HepG2 (cell line): ENCODE data around the gene DNAJC2. TPM values are rescaled to one million over a fixed set of nuclear protein-coding genes. Genes with fewer than 3 reads are reported as not detected.
A peak's percentile ranks its signal among the peaks of the same experiment; 100 is the strongest.

ENCODE experiments used
- GATA4 ChIP-seq: sonication (generic); IDR thresholded peaks from 2 replicates; pipeline ENCODE4 v1.6.1; 2016; ENCODE audit warnings: antibody characterized with exemption, low read depth, borderline replicate concordance
- LCORL ChIP-seq, 2 experiments: fragments of 450-650 bp in 1 of 2; sonication (generic) in 1 of 2; formaldehyde crosslinking in 1 of 2; IDR thresholded peaks; 2 replicates each; pipeline versions ENCODE4 v1.5.0 to v1.6.1; 2017 to 2020; ENCODE audit warnings: antibody characterized with exemption in 1 of 2, missing genetic modification reagents in 1 of 2
- MLLT10 ChIP-seq: sonication (generic); formaldehyde crosslinking; IDR thresholded peaks from 2 replicates; pipeline ENCODE4 v1.4.0; 2020; ENCODE audit warnings: missing genetic modification reagents
- MXI1 ChIP-seq: IDR thresholded peaks from 3 replicates; pipeline ENCODE4 v1.6.1; 2012; ENCODE audit warnings: low read depth, low read length, inconsistent platforms, borderline replicate concordance
- MYNN ChIP-seq: sonication (generic); formaldehyde crosslinking; IDR thresholded peaks from 2 replicates; pipeline ENCODE4 v1.4.0; 2020; ENCODE audit warnings: mild to moderate bottlenecking, low read depth, missing genetic modification reagents
- polyA plus RNA-seq, 8 experiments: library from polyadenylated mRNA; depleted of rRNA in 3 of 8; stranded (reverse) in 7 of 8; unstranded in 1 of 8; fragments of >200 nt; fragmentation: Illumina TruSeq in 4 of 8; extraction: Trizol in 4 of 8; gene quantifications; 2 replicates each; pipeline versions ENCODE4 v1.2.1 to v1.2.3, GENCODE V29; 2011 to 2016; ENCODE audit warnings: low read depth in 4 of 8, missing spikeins in 1 of 8, mixed read lengths in 1 of 8; ENCODE audit not compliant: insufficient read depth in 1 of 8
- total RNA-seq, 5 experiments: library from RNA; depleted of rRNA; stranded (reverse); fragments of >200 nt; fragmentation: Illumina TruSeq; extraction: Trizol; gene quantifications; 2 replicates each; pipeline ENCODE4 v1.2.3, GENCODE V29; 2016; ENCODE audit warnings: low read depth in 1 of 5
- TF ChIP-seq, protein P1 (sequence below): sonication (generic); formaldehyde crosslinking; IDR thresholded peaks from 2 replicates; pipeline ENCODE4 v1.5.0; 2020; ENCODE audit warnings: missing genetic modification reagents
- TF ChIP-seq, protein P2 (sequence below): sonication (generic); formaldehyde crosslinking; conservative IDR thresholded peaks from 2 replicates; pipeline ENCODE4 v1.8.0; 2022; ENCODE audit warnings: low read depth, missing genetic modification reagents
- TF ChIP-seq, protein P3 (sequence below), 2 experiments: fragments of 450-650 bp in 1 of 2; sonication (generic) in 1 of 2; formaldehyde crosslinking; IDR thresholded peaks; 2 replicates each; pipeline versions ENCODE4 v1.5.0 to v1.8.0; 2020 to 2022; ENCODE audit warnings: mild to moderate bottlenecking in 1 of 2, missing genetic modification reagents in 1 of 2
- TF ChIP-seq, protein P4 (sequence below): sonication (generic); formaldehyde crosslinking; IDR thresholded peaks from 2 replicates; pipeline ENCODE4 v1.4.0; 2020; ENCODE audit warnings: missing genetic modification reagents, borderline replicate concordance
- TF ChIP-seq, protein P5 (sequence below): fragments of 450-650 bp; IDR thresholded peaks from 2 replicates; pipeline ENCODE4 v1.6.1; 2016

DNAJC2 gene
- total and polyA plus RNA-seq, 2 of the 13 experiments (the other 11 are each of a cell fraction or from before 2014, with no cell fraction given), result 19.6 to 42.0 TPM

GRCh38 chr7:103296901-103297836, 47.4 kb downstream of the DNAJC2 start, which contains the start of gene PMPCB (continued):
- TF ChIP-seq, protein P1, sequence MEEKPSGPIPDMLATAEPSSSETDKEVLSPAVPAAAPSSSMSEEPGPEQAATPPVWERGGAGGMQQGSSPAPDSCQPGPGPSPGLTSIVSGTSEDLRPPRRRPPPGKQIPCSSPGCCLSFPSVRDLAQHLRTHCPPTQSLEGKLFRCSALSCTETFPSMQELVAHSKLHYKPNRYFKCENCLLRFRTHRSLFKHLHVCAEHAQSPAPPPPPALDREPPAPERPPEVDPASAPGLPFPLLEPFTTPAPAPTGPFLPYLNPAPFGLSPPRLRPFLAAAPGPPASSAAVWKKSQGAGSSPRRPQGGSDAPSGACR (CRISPR knock-in tag), result peak; percentile 52; the same call in 1 of the 2 replicates
- TF ChIP-seq MYNN (CRISPR knock-in tag) (peak; percentile 70), GATA4 (no peak), MLLT10 (CRISPR knock-in tag) (no peak), LCORL (IDR thresholded peaks at IDR 0.05) (no peak), LCORL (CRISPR knock-in tag; IDR thresholded peaks at IDR 0.05) (peak; percentile 65), MXI1 (peak; percentile 66; the same call in 1 of the 3 replicates)
- TF ChIP-seq, protein P2, sequence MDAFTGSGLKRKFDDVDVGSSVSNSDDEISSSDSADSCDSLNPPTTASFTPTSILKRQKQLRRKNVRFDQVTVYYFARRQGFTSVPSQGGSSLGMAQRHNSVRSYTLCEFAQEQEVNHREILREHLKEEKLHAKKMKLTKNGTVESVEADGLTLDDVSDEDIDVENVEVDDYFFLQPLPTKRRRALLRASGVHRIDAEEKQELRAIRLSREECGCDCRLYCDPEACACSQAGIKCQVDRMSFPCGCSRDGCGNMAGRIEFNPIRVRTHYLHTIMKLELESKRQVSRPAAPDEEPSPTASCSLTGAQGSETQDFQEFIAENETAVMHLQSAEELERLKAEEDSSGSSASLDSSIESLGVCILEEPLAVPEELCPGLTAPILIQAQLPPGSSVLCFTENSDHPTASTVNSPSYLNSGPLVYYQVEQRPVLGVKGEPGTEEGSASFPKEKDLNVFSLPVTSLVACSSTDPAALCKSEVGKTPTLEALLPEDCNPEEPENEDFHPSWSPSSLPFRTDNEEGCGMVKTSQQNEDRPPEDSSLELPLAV (CRISPR knock-in tag), result no peak
- TF ChIP-seq, protein P3, sequence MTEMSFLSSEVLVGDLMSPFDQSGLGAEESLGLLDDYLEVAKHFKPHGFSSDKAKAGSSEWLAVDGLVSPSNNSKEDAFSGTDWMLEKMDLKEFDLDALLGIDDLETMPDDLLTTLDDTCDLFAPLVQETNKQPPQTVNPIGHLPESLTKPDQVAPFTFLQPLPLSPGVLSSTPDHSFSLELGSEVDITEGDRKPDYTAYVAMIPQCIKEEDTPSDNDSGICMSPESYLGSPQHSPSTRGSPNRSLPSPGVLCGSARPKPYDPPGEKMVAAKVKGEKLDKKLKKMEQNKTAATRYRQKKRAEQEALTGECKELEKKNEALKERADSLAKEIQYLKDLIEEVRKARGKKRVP (CRISPR knock-in tag; IDR thresholded peaks at IDR 0.05), result peak in 1 of 2 experiments; percentile 40; a peak in 2 of 4 replicates
- TF ChIP-seq, protein P4, sequence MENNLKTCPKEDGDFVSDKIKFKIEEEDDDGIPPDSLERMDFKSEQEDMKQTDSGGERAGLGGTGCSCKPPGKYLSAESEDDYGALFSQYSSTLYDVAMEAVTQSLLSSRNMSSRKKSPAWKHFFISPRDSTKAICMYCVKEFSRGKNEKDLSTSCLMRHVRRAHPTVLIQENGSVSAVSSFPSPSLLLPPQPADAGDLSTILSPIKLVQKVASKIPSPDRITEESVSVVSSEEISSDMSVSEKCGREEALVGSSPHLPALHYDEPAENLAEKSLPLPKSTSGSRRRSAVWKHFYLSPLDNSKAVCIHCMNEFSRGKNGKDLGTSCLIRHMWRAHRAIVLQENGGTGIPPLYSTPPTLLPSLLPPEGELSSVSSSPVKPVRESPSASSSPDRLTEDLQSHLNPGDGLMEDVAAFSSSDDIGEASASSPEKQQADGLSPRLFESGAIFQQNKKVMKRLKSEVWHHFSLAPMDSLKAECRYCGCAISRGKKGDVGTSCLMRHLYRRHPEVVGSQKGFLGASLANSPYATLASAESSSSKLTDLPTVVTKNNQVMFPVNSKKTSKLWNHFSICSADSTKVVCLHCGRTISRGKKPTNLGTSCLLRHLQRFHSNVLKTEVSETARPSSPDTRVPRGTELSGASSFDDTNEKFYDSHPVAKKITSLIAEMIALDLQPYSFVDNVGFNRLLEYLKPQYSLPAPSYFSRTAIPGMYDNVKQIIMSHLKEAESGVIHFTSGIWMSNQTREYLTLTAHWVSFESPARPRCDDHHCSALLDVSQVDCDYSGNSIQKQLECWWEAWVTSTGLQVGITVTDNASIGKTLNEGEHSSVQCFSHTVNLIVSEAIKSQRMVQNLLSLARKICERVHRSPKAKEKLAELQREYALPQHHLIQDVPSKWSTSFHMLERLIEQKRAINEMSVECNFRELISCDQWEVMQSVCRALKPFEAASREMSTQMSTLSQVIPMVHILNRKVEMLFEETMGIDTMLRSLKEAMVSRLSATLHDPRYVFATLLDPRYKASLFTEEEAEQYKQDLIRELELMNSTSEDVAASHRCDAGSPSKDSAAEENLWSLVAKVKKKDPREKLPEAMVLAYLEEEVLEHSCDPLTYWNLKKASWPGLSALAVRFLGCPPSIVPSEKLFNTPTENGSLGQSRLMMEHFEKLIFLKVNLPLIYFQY, result peak; percentile 94
- TF ChIP-seq, protein P5, sequence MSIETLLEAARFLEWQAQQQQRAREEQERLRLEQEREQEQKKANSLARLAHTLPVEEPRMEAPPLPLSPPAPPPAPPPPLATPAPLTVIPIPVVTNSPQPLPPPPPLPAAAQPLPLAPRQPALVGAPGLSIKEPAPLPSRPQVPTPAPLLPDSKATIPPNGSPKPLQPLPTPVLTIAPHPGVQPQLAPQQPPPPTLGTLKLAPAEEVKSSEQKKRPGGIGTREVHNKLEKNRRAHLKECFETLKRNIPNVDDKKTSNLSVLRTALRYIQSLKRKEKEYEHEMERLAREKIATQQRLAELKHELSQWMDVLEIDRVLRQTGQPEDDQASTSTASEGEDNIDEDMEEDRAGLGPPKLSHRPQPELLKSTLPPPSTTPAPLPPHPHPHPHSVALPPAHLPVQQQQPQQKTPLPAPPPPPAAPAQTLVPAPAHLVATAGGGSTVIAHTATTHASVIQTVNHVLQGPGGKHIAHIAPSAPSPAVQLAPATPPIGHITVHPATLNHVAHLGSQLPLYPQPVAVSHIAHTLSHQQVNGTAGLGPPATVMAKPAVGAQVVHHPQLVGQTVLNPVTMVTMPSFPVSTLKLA, result no peak
